ENCODE measurements around the gene SAMM50. TPM values are rescaled to one million over a fixed set of nuclear protein-coding genes. Genes with fewer than 3 reads are reported as not detected.

Gene SAMM50
- total and polyA plus RNA-seq, 4 donors: 19.2 to 30.1 (median 26.0) TPM

DNA sequence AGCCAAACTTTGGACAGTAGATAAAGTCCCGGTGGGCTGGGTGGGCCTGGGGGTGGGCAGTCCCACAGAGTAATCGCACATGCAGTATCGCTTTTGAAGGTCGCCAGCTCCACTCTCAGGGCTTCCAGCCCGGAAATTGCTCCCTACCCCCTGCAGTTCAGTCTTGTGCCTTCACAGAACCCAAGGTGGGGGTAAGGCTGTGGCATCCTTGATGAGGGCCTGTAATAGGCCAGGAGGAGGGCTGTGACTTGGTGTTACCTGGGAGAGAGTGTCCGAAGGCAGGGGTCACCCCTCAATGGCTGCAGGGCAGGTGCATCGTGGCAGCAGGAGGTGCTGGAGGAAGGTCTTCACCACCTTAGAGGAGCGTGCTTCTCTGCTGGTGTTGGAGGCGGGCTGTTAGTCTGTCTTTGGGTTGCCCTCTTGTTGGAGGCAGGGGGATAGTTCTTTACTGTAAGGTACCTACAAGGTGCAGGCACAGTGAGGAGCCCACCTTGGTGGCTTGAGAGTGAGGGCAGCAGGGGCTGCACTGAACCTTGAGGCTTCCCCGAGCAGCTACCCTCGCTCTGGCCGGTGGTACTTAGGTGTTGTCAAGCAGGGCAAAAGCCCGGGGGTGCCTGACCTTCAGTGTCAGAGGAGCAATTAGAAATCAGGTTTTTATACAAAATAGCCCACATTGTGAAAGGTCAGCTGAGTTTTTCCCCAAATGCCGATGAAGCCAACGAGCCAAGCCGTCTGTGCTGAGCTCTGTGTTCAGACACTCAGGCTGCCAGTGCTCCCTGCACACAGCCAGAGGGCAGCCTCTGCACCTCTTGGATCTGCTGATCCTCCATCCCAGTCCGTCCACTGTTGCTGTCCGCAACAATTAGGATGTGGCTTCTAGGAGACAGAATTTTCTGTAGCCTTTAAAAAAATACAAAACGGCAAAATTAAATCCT, 21.9 kb downstream of the SAMM50 start:
- TF ChIP-seq SP1 (IDR thresholded peaks at IDR 0.05) (no peak), FOXA2 (IDR thresholded peaks at IDR 0.05) (no peak), GABPA (IDR thresholded peaks at IDR 0.05 in 1 of 2, conservative IDR thresholded peaks at IDR 0.05 in 1 of 2) (no peak), HNF4G (IDR thresholded peaks at IDR 0.05) (no peak), RXRA (IDR thresholded peaks at IDR 0.05) (no peak)
- TF ChIP-seq, protein P1, sequence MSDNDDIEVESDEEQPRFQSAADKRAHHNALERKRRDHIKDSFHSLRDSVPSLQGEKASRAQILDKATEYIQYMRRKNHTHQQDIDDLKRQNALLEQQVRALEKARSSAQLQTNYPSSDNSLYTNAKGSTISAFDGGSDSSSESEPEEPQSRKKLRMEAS (IDR thresholded peaks at IDR 0.05): no peak
- 96% methylated on average over 19 of the region's 19 CpGs for WGBS
- H3K36me3 ChIP-seq (ENCODE audit: control insufficient read depth in 4 of 4, insufficient read depth in 3 of 4, low read depth in 1 of 4, low read length in 3 of 4): peaks cover 28 to 89% (median 69%) of the 10 kb centered on the region in 4 donors

DNA sequence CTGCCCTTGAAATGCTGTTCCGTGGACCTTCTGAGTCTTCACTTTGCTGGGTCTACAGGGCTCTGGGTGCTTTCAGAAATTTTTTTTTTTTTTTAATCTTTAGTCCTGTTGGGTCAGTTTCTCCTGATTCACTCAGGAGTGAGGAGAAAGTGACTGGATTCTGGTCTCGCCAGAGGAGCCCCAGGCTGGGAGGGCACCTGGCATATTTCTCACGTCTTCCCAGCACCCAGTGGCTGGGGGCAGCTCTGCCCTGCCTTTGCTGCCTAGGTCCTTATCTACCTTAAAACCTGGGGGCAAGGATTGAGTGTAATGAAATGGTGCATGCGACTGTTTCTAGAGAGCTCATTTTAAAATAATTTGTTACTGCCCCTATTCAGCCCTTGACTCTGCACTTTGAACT, 23.3 kb downstream of the SAMM50 start:
- DNase-seq (ENCODE audit: low spot score): no peak
- Histone ChIP-seq H3K9me3 (ENCODE audit: control insufficient read depth in 4 of 4, low read length in 3 of 4) (no peaks in the 10 kb centered on the region), H3K27me3 (ENCODE audit: control insufficient read depth in 4 of 4, insufficient read depth in 4 of 4, low read length in 3 of 4) (no peaks in the 10 kb centered on the region), H3K4me1 (ENCODE audit: control insufficient read depth in 4 of 4, insufficient read depth in 4 of 4, low read length in 3 of 4) (no peaks in the 10 kb centered on the region), H3K9ac (ENCODE audit: low read depth in 1 of 2, low read length in 2 of 2) (no peak overlapping the region), H3K27ac (ENCODE audit: low read depth in 1 of 2, low read length in 2 of 2) (no peak overlapping the region), H3K4me3 (ENCODE audit: low read depth in 1 of 3, low read length in 3 of 3) (no peak overlapping the region), H3K36me3 (ENCODE audit: control insufficient read depth in 4 of 4, insufficient read depth in 3 of 4, low read depth in 1 of 4, low read length in 3 of 4) (peaks cover 26 to 82% (median 65%) of the 10 kb centered on the region in 4 donors)
- TF ChIP-seq HNF4A (conservative IDR thresholded peaks at IDR 0.05) (no peak), JUND (IDR thresholded peaks at IDR 0.05) (no peak), SP1 (IDR thresholded peaks at IDR 0.05) (no peak)
- 97% methylated on average over 4 of the region's 4 CpGs for WGBS

More for the DNA sequence above, 21.9 kb downstream of the SAMM50 start:
- Histone ChIP-seq H3K9me3 (ENCODE audit: control insufficient read depth in 4 of 4, low read length in 3 of 4) (no peaks in the 10 kb centered on the region), H3K4me3 (ENCODE audit: low read depth in 1 of 3, low read length in 3 of 3) (no peak overlapping the region), H3K27me3 (ENCODE audit: control insufficient read depth in 4 of 4, insufficient read depth in 4 of 4, low read length in 3 of 4) (no peaks in the 10 kb centered on the region), H3K4me1 (ENCODE audit: control insufficient read depth in 4 of 4, insufficient read depth in 4 of 4, low read length in 3 of 4) (no peaks in the 10 kb centered on the region), H3K9ac (ENCODE audit: low read depth in 1 of 2, low read length in 2 of 2) (no peak overlapping the region), H3K27ac (ENCODE audit: low read depth in 1 of 2, low read length in 2 of 2) (no peak overlapping the region)
- no peak for DNase-seq (ENCODE audit: low spot score)

DNA sequence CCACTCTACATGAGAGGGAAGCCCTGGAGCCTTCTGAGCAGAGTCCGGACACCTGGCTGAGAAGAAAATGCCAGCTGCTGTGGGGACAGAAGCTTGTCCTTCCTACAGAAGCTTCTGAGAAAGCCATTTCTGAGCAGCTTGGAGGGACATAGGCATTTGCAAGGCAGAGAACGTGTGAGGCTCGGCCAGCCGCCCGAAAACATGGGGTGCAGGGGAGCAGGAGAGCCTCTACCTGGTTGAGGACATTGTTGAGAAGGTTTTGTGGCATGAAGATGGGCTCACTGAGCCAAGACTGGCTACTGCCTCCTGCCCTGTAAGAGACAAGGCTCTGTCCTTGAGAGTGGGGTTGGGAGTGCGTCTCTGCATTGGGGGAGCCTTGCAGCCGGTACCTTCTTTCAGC, 25.3 kb downstream of the SAMM50 start:
- WGBS: 98% methylated on average over 7 of the region's 7 CpGs
- TF ChIP-seq HNF4A (conservative IDR thresholded peaks at IDR 0.05): no peak
- TF ChIP-seq, protein P2, sequence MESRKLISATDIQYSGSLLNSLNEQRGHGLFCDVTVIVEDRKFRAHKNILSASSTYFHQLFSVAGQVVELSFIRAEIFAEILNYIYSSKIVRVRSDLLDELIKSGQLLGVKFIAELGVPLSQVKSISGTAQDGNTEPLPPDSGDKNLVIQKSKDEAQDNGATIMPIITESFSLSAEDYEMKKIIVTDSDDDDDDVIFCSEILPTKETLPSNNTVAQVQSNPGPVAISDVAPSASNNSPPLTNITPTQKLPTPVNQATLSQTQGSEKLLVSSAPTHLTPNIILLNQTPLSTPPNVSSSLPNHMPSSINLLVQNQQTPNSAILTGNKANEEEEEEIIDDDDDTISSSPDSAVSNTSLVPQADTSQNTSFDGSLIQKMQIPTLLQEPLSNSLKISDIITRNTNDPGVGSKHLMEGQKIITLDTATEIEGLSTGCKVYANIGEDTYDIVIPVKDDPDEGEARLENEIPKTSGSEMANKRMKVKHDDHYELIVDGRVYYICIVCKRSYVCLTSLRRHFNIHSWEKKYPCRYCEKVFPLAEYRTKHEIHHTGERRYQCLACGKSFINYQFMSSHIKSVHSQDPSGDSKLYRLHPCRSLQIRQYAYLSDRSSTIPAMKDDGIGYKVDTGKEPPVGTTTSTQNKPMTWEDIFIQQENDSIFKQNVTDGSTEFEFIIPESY (IDR thresholded peaks at IDR 0.05): no peak
- TF ChIP-seq TAF1 (conservative IDR thresholded peaks at IDR 0.05): no peak
- TF ChIP-seq, protein P3, sequence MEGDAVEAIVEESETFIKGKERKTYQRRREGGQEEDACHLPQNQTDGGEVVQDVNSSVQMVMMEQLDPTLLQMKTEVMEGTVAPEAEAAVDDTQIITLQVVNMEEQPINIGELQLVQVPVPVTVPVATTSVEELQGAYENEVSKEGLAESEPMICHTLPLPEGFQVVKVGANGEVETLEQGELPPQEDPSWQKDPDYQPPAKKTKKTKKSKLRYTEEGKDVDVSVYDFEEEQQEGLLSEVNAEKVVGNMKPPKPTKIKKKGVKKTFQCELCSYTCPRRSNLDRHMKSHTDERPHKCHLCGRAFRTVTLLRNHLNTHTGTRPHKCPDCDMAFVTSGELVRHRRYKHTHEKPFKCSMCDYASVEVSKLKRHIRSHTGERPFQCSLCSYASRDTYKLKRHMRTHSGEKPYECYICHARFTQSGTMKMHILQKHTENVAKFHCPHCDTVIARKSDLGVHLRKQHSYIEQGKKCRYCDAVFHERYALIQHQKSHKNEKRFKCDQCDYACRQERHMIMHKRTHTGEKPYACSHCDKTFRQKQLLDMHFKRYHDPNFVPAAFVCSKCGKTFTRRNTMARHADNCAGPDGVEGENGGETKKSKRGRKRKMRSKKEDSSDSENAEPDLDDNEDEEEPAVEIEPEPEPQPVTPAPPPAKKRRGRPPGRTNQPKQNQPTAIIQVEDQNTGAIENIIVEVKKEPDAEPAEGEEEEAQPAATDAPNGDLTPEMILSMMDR (IDR thresholded peaks at IDR 0.05; ENCODE audit: low read depth, low read length, missing input control): no peak
- TF ChIP-seq EGR1 (IDR thresholded peaks at IDR 0.05; ENCODE audit: low read depth in 2 of 2): no peak
- TF ChIP-seq GABPA (IDR thresholded peaks at IDR 0.05 in 1 of 2, conservative IDR thresholded peaks at IDR 0.05 in 1 of 2): no peak
- no peak for TF ChIP-seq JUND (IDR thresholded peaks at IDR 0.05)
- no peak for TF ChIP-seq FOXA1 (IDR thresholded peaks at IDR 0.05)
- no peak for TF ChIP-seq HNF4G (IDR thresholded peaks at IDR 0.05)
- TF ChIP-seq, protein P4, sequence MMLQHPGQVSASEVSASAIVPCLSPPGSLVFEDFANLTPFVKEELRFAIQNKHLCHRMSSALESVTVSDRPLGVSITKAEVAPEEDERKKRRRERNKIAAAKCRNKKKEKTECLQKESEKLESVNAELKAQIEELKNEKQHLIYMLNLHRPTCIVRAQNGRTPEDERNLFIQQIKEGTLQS (IDR thresholded peaks at IDR 0.05): no peak
- no peak for TF ChIP-seq RAD21 (IDR thresholded peaks at IDR 0.05)
- TF ChIP-seq, protein P5, sequence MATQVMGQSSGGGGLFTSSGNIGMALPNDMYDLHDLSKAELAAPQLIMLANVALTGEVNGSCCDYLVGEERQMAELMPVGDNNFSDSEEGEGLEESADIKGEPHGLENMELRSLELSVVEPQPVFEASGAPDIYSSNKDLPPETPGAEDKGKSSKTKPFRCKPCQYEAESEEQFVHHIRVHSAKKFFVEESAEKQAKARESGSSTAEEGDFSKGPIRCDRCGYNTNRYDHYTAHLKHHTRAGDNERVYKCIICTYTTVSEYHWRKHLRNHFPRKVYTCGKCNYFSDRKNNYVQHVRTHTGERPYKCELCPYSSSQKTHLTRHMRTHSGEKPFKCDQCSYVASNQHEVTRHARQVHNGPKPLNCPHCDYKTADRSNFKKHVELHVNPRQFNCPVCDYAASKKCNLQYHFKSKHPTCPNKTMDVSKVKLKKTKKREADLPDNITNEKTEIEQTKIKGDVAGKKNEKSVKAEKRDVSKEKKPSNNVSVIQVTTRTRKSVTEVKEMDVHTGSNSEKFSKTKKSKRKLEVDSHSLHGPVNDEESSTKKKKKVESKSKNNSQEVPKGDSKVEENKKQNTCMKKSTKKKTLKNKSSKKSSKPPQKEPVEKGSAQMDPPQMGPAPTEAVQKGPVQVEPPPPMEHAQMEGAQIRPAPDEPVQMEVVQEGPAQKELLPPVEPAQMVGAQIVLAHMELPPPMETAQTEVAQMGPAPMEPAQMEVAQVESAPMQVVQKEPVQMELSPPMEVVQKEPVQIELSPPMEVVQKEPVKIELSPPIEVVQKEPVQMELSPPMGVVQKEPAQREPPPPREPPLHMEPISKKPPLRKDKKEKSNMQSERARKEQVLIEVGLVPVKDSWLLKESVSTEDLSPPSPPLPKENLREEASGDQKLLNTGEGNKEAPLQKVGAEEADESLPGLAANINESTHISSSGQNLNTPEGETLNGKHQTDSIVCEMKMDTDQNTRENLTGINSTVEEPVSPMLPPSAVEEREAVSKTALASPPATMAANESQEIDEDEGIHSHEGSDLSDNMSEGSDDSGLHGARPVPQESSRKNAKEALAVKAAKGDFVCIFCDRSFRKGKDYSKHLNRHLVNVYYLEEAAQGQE (IDR thresholded peaks at IDR 0.05): no peak
- no peak for TF ChIP-seq YY1 (IDR thresholded peaks at IDR 0.05)
- TF ChIP-seq FOXA2 (IDR thresholded peaks at IDR 0.05): no peak
- TF ChIP-seq, protein P1 (IDR thresholded peaks at IDR 0.05): no peak
- TF ChIP-seq RXRA (IDR thresholded peaks at IDR 0.05): no peak
- TF ChIP-seq SP1 (IDR thresholded peaks at IDR 0.05): no peak
- no peak for TF ChIP-seq NR2F2 (IDR thresholded peaks at IDR 0.05)
- no peaks in the 10 kb centered on the region for H3K27me3 ChIP-seq (ENCODE audit: control insufficient read depth in 4 of 4, insufficient read depth in 4 of 4, low read length in 3 of 4)
- H3K4me3 ChIP-seq (ENCODE audit: low read depth in 1 of 3, low read length in 3 of 3): no peak overlapping the region
- no peak overlapping the region for H3K27ac ChIP-seq (ENCODE audit: low read depth in 1 of 2, low read length in 2 of 2)
- H3K9ac ChIP-seq (ENCODE audit: low read depth in 1 of 2, low read length in 2 of 2): no peak overlapping the region
- H3K36me3 ChIP-seq (ENCODE audit: control insufficient read depth in 4 of 4, insufficient read depth in 3 of 4, low read depth in 1 of 4, low read length in 3 of 4): peaks cover 19 to 79% (median 60%) of the 10 kb centered on the region in 4 donors
- no peak for DNase-seq (ENCODE audit: low spot score)
- no peaks in the 10 kb centered on the region for H3K4me1 ChIP-seq (ENCODE audit: control insufficient read depth in 4 of 4, insufficient read depth in 4 of 4, low read length in 3 of 4)
- no peaks in the 10 kb centered on the region for H3K9me3 ChIP-seq (ENCODE audit: control insufficient read depth in 4 of 4, low read length in 3 of 4)

All from liver (tissue), 9 donors.